Stimulated activated CD8-positive, alpha-beta memory T cell treated with anti-CD3 and anti-CD28 coated beads, Interleukin-15, amount 100 ng/mL, for 1 hour (primary cell): ENCODE data around the gene TPI1.
A peak's percentile ranks its signal among the peaks of the same experiment; 100 is the strongest.
"Not testable (repeated sequence)": the region's sequence is repeated elsewhere in the genome, so short reads cannot be mapped to it uniquely, and the experiment has no call there.

ENCODE experiments used
- DNase-seq: peaks from one replicate; pipeline ENCODE4 v3.0.0-alpha.2; 2020; ENCODE audit warnings: low read depth

The TPI1 gene

DNA sequence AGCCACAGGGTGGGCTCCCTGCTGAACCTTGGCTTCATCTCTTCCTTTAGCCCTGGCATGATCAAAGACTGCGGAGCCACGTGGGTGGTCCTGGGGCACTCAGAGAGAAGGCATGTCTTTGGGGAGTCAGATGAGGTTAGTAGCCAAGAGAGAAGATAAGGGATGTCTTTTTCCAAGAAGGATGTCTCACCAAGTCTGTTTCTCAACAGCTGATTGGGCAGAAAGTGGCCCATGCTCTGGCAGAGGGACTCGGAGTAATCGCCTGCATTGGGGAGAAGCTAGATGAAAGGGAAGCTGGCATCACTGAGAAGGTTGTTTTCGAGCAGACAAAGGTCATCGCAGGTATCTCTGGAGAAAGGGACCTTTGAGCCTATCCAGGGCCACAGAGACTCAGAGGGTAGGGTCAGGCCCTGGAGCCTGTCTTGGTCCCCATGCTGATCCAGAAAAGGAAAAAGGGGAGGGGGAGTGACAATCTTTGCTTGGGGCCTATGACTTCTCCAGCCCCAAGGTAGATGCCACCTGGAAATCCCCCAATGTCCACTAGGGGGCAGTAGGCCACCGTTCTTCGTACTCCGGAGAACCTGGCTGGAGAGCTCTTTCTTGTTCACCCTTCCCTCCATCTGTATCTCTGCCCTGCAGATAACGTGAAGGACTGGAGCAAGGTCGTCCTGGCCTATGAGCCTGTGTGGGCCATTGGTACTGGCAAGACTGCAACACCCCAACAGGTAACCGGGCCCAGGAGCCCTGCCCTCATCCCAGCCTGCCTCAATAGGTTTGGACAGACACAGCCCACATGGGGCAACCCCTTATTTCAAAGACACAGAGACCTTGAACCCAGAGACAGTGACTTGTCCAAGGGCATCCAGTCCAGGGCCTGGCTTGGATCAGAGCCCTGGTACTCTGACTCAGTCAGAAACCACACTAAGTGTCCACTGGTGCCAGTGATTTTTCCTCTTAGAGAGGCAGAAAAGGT is 2.0 kb downstream of the TPI1 start:
- peak; percentile 82 for DNase-seq

DNA sequence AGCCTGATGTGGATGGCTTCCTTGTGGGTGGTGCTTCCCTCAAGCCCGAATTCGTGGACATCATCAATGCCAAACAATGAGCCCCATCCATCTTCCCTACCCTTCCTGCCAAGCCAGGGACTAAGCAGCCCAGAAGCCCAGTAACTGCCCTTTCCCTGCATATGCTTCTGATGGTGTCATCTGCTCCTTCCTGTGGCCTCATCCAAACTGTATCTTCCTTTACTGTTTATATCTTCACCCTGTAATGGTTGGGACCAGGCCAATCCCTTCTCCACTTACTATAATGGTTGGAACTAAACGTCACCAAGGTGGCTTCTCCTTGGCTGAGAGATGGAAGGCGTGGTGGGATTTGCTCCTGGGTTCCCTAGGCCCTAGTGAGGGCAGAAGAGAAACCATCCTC is 3.0 kb downstream of the TPI1 start:
- DNase-seq, result not testable (repeated sequence)

DNA sequence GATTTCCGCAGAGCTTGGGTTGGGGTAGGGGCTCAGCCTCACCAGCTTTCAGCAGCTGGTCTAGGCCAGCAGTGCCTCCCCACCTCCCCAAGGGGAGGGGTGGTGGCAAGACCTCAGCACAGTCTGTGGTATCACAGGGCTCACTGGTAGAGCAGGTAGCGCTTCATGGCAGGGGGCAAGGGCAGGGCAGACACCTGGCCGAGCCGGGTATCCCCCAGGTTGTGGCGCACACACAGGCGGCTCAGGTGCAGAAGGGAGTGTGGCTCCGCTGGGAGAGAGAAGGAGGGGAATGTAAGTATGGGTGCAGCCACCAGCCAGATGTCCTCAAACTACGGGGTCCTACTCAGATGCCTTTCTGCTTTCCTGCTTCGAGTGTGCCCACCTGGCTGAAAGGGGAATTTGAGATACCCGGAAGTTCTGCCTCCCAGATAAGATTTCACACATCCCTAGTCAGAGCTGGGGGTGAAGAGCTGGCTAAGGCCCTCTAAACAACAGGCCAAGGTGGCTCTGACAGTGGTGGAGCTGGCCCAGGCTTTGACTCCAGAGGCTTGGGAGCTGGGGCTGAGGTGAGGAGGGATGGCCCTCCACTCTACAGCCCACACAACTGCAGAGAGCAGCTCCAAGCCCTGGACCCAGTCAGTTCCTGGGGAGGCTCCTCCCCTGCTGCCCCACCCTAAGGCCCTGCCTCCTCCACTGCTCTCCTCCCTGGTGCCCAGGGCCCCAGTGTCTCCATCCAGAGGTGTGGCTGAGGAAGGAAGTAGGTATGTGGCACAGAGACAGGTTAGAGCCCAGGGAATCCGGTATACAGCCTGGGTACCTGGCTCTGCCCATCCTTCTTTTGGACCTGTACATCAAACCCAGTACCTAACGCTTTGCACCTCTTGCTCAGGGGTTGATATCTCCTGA is 4.0 kb downstream of the TPI1 start:
- no peak for DNase-seq

DNA sequence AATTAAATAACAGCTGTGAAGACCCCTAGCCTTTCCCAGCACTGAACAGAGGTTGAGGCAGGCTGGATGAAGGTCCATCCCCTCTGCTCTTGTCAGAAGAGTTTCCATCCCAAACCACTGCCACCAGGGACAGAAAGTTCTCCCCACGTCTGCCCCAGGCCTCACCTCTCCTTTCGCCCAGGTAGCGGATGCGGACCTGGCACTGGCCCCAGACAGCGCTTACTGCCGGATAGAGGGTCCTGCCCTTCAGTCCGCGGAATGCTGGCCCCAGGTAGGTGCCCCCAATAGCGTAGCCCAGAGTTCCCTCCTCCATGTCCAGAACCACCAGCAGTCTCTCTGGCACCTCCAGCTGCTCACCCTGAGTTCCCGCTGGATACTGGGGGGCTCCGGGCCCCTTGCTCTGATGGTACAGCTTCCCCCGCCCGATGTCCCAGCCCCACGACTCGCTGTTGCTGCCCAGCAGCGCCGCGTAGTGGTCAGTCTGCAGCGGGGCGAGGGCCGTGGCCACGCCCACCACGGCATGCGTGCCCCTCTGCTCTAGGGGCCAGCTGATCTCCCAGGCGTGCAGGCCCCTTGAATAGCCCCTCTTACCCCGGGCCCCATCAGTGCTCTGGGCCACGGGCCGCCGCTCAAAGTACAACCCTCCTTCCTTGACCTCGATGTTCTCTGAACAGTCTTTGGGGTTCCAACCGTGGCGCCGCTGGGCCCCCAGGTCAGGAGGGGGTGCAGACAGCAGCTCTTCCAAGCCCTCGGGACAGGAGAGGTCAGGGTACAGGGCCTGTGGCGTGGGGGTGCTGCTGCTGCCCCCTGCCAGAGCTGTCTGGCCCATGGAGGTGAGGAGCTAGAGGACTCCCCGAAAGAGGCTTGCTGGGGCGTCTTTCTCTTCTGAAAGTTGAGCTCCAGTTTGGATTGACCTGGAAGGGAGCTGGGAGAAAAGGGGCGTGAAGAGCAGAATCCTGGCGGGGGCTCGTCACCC is 5.0 kb downstream of the TPI1 start:
- DNase-seq, result peak; percentile 76

DNA sequence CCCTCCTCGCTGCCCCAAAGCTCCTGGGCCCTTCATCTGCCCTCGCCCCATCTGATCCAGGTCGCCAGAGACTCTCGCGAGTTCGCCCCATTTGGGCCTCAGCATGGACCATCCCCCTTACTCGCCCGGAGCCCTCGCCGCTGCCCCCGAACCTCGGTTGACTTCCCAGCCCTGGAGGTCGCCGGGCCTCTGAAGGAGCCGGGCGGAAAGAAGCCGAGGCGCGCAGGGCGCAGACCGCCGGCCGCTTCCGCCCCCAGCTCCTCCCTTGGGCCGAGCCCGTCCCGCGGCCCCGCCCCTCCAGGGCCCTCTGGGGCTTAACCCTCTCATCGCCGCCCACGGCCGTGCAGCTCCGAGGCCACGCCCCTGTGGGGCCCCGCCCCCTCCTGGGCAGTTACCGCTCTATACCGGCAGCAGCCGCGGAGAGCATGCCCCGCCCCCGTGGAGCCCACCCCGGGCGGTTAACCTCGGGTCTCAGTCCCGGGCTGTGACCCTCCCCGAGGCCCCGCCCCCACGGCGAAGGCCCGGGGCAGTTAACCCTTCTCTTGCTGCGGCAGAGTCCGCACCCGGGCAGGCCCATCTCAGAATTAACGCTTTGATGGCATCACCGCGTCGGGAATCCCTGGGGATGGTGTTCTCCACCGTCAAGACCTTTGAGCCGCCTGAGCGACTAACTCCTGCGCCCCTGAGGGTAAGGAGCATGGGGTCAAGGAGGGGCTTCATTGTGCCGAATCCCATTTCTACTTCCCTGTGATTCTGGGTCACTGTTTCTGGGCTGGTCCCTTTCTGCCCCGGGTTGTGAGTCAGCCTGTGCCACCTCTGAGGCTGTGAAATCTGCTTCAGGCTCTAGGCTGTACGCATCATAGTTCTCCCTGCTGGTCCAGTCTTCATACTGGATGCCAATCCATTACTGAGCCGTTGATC is 6.0 kb downstream of the TPI1 start, which contains the start of gene SPSB2:
Gene SPSB2, minus strand, starts transcription at position 210 of the 921 bp plus-strand sequence. CDS start 402 bp downstream, outside the sequence.
- DNase-seq, result peak; percentile 99

DNA sequence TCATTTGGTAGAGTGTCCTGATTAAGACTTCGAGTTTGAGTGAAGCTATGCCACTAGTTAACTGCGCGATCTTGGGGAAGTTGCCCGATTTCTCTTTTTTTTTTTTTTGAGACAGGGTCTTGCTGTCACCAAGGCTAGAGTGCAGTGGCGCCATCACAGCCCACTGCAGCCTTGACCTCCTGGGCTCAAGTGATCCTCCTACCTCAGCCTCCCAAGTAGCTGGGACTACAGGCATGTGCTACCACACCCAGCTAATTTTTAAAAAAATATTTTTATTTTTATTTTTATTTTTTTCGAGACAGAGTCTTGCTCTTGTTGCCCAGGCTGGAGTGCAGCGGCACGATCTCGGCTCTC is 6.7 kb downstream of the TPI1 start:
- DNase-seq, result not testable (repeated sequence)

DNA sequence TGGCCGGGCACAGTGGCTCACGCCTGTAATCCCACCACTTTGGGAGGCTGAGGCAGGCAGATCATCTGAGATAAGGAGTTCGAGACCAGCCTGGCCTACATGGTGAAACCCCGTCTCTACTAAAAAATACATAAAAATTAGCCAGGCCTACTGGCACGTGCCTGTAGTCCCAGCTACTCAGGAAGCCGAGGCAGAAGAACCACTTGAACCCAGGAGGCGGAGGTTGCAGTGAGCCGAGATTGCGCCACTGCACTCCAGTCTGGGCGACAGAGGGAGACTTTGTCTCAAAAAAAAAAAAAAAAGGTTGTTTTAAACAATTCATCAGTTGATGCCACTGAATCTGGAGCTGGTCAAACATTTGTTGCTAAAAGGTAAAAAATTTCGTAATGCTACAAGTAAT is 12.5 kb downstream of the TPI1 start:
- not testable (repeated sequence) for DNase-seq

DNA sequence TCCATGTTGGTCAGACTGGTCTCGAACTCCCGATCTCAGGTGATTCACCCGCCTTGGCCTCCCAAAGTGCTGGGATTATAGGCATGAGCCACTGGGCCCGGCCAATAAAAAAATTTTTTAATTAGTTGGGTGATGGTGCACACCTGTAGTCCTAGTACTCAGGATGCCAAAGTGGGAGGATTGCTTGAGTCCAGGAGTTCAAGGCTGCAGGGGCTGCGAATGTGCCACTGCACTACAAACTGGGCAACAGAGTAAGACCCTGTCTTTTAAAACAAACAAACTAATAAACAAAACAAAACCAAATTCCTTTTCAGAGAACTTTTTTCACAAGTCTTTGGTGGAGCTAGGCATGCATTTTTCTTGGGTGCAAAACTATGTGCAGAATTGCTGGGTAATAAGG is 15.9 kb downstream of the TPI1 start:
- DNase-seq, result no peak

DNA sequence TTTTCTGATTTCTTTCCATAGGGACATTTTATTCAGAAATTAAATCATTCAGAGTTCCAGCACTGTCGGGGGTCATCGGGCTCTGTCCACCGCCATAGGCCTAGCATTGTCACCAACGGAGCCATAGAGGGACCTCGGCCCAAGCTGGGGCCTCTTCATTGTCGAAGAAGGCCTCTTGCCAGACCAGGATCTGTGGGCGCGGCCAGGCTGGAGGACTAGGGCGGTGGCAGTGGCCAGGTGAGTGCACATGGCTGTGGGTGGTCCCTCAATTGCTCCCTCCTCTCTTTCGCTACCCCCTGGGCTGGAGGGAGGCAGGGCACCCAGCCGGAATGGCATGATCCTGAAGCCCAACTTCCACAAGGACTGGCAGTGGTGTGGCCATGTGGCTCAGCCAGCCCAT is 16.4 kb downstream of the TPI1 start:
- DNase-seq, result no peak

DNA sequence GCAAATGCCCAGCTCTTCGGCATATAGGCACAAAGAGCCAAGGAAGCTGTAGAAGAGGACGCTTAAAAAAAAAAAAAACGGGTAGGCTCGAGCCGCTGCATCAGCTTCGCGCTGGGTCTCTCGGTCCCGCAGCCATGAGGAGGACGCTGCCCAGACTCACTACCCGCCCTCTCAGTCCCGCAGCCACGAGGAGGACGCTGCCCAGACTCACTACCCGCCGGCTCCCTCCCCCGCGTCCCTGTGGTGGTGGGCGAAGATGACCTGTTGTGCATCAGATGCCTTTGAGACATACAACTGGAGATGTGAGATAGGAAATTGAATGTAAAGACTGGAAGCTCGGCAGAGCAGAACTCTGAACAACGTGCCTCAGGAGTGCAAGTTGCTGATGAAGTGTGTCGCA is 17.2 kb downstream of the TPI1 start:
- no peak for DNase-seq

DNA sequence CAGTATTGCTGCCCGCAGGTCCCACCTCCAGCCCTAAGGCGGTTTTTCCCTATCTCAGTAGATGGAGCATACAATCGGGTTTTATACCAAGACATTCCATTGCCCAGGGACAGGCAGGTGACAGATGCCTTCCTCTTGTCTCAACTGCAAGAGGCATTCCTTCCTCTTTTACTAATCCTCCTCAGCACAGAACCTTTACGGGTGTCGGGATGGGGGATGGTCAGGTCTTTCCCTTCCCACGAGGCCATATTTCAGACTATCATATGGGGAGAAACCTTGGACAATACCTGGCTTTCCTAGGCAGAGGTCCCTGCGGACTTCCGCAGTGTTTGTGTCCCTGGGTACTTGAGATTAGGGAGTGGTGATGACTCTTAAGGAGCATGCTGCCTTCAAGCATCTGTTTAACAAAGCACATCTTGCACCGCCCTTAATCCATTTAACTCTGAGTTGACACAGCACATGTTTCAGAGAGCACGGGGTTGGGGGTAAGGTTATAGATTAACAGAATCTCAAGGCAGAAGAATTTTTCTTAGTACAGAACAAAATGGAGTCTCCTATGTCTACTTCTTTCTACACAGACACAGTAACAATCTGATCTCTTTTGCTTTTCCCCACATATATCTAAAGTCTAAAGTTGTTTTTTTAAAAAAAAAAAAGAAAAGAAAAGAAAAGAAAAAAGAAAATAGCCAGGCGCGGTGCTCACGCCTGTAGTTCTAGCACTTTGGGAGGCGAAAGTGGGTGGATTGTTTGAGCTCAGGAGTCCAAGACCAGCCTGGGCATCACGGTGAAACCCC is 19.1 kb downstream of the TPI1 start:
- DNase-seq, result not testable (repeated sequence)

DNA sequence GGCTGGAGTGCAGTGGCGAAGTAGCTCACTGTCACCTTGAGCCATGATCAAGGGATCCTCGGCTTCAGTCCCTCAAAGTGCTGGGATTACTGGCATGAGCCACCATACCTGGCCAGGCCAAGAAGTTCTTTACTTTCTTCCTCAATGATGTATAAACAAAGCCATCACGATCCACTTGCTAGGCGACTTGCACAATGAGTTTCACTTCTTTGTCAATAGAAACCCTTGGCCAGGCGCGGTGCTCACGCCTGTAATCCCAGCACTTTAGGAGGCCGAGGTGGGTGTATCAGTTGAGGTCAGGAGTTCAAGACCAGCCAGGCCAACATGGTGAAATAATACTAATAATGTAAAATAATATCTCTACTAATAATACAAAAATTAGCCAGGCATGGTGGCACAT is 20.1 kb downstream of the TPI1 start:
- DNase-seq, result no peak

DNA sequence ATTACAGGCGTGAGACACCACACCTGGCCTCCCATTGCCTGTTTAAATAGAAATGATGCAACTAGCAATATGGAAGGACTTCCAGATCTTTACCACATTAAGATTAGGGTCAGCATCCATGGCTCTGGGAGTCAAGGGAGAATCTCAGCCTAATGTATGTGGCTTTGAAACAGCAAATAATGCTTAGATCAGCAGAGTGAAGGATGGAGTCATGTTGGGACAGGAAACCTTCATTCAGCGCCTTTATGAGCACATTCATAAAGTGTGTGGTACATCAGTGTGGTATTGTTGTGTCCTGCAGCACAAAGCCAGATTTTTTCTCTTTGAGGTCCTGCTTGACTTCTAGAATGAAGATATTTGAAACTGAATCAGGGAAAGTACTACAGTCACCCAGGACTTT is 21.0 kb downstream of the TPI1 start:
- DNase-seq, result no peak

DNA sequence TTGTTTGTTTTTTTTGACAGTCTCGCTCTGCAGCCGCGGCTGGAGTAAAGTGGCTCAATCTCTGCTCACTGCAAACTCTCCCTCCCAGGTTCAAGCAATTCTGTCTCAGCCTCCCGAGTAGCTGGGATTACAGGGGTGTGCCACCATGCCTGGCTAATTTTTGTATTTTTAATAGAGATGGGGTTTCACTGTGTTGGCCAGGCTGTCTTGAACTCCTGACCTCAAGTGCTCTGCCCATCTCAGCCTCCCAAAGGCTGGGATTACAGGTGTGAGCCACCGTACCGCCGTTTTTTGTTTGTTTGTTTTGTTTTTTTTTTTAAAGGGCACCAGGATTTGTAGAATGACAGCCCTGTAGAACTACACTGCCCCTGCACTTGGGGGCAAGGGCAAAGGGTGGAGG is 21.5 kb downstream of the TPI1 start:
- DNase-seq, result not testable (repeated sequence)

DNA sequence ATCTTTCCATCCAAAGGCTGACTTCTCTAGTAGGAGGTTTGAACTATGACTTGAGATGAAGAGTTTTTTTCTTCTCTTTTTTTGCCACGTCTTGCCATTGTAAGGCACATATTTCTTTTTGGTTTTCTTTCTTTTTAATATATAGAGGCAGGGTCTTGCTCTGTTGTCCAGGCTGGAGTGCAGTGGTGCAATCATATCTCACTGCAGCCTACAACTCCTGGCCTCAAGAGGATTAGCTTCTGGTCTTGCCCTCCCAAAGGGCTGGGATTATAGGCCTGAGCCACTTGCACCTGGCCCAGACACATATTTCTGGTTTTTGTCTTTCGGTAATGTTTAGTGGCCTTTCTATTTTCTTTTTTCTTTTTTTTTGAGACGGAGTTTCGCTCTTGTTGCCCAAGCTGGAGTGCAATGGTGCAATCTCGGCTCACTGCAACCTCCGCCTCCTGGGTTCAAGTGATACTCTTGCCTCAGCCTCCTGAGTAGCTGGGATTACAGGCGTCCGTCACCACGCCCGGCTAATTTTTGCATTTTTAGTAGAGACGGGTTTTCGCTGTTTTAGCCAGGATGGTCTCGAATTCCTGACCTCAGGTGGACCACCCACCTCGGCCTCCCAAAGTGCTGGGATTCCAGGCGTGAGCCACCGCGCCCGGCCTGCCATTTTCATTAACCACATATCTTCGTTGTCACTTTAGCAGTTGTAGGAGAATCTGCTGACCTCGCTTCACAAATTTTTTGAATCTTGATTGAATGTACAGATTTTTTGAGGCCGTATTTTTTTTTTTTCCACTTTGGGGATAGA is 22.6 kb downstream of the TPI1 start:
- not testable (repeated sequence) for DNase-seq

DNA sequence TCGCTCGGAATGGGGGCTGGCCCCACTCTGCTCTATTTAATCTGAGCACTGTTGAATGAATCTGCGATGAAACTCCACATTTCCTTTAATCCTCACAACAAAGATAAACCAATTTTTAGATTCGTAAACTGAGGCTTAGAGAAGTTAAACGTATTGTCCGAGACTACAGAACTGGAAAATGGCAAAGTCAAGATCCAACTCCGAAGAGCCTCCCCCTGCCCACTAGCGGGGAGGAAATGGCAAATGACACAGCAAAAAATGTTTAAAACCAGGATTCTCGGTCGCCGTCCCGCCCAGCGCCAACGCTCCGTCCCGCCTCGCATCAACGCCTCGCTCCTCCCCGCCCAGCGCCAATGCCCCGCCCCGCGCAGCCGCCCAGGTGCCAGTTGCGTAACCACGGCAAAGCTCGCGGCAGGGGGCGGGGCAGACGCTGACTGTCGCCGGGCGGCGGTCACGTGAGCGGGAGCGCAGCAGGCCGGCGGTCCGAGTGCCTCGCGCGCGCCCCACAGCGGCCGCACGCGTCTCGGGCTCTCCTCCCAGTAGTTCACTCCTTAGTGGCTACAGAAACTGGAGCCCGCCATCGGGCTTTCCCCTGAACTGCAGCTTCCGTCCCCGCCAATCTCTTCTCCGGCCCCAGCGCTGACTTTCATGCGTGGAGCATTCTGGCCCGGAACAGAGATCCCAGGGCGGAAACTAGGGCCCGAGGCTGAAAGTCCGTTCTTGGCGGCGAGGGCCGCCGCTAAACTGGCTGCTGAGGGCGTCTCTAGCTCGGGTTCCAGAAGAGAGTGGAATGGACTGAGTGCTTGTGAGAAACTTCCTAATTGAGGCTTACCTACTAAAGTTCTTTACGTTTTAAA is 23.7 kb downstream of the TPI1 start:
- DNase-seq, result peak; percentile 97

DNA sequence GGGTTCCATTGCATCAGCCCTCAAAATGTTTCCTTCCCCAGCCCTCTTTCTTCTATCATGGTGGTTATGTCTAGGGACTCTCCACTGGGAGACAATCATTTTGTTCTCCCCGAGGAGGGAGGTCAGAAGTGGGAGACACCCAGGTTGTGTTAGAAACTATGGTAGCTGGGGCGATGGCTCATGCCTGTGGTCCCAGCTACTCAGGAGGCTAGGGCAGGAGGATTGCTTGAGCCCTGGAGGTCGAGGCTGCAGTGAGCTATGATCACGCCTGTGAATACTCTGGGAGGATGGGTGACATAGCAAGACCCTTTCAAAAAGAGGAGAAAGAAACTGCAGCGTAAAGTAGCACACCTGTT is 24.3 kb downstream of the TPI1 start:
- DNase-seq, result no peak

DNA sequence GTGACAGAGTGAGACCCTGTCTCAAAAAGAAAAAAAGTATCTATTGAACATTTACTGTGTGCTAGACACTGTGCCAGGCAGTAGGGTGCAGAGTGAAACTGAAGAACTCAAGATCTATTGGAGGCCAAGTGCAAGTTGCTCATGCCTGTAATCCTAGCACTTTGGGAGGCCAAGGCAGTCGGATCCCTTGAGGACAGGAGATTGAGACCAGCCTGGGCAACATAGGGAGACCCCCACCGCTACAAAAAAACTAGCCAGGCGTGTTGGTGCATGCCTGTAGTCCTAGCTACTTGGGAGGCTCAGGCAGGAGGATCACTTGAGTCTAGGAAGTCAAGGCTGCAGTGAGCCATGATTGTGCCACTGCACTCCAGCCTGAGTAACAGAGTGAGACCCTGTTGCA is 25.4 kb downstream of the TPI1 start:
- not testable (repeated sequence) for DNase-seq
